Measurements from ENCODE around the gene C12orf42. TPM values are rescaled to one million over a fixed set of nuclear protein-coding genes. Genes with fewer than 3 reads are reported as not detected.

Gene C12orf42
- total RNA-seq, 1 experiment from 2014 or later: not detected

GRCh38 chr12:103493199-103493598, 2.6 kb downstream of the C12orf42 start:
- Histone ChIP-seq H4K20me1 (ENCODE audit: control insufficient read depth, insufficient read depth, insufficient read length) (no peaks in the 10 kb centered on the region), H3K4me2 (ENCODE audit: insufficient read depth, insufficient read length, low read length) (no peak overlapping the region), H3K79me1 (ENCODE audit: insufficient read depth, low read depth, low read length, poor library complexity, severe bottlenecking) (no peaks in the 10 kb centered on the region), H3K18ac (ENCODE audit: insufficient read length, low read depth, low read length) (no peak overlapping the region), H3K27ac (ENCODE audit: insufficient read length, low read depth, low read length) (no peak overlapping the region), H2AFZ (ENCODE audit: low read length) (no peak overlapping the region), H3K23ac (ENCODE audit: insufficient read length, low read depth, low read length) (no peak overlapping the region), H3K23me2 (ENCODE audit: insufficient read length, low read depth, low read length, poor library complexity, severe bottlenecking) (peaks cover 6% of the 10 kb centered on the region), H3K14ac (ENCODE audit: insufficient read depth, low read length) (no peak overlapping the region), H3K79me2 (ENCODE audit: insufficient read depth, low read length) (no peaks in the 10 kb centered on the region), H2BK12ac (ENCODE audit: insufficient read length, low read depth, low read length) (no peak overlapping the region), H4K8ac (replicated peaks; ENCODE audit: insufficient read length, low read depth, low read length) (no peak overlapping the region), H3K56ac (ENCODE audit: insufficient read length, low read depth, low read length) (no peak overlapping the region), H4K91ac (ENCODE audit: insufficient read length, low read depth, low read length) (no peak overlapping the region), H3K9me3 (ENCODE audit: control insufficient read depth, low read depth, low read length) (no peaks in the 10 kb centered on the region), H3K4me1 (ENCODE audit: insufficient read depth, low read length) (no peaks in the 10 kb centered on the region; the same call in 1 of the 2 replicates), H3K9ac (ENCODE audit: extremely low read depth, insufficient read length, low read length) (no peak overlapping the region), H3K27me3 (ENCODE audit: insufficient read depth, low read length) (no peaks in the 10 kb centered on the region), H4K5ac (ENCODE audit: insufficient read length, low read depth, low read length) (no peak overlapping the region), H2BK15ac (ENCODE audit: low read depth, low read length) (no peak overlapping the region), H3K4ac (ENCODE audit: low read depth, low read length) (no peak overlapping the region), H2BK5ac (ENCODE audit: insufficient read length, low read length) (no peak overlapping the region), H2BK120ac (ENCODE audit: low read depth, low read length, poor library complexity, severe bottlenecking) (no peak overlapping the region), H3T11ph (ENCODE audit: low read length) (no peak overlapping the region), H2AK5ac (ENCODE audit: insufficient read length, low read length) (no peak overlapping the region), H2BK20ac (ENCODE audit: low read depth, low read length, poor library complexity, severe bottlenecking) (no peak overlapping the region)
- no peak overlapping the region for H3K4me3 Mint-ChIP-seq
- no peak for TF ChIP-seq CTCF (conservative IDR thresholded peaks at IDR 0.05)
- H3K27me3 Mint-ChIP-seq (ENCODE audit: low read depth): peaks cover 45% of the 10 kb centered on the region
- no peak overlapping the region for H3K27ac Mint-ChIP-seq
- no CpG with 5 or more reads among the region's 4 CpGs for WGBS (ENCODE audit: extremely low coverage, insufficient read length, low lambda C conversion rate)
- DNase-seq: no peak
- H3K36me3 Mint-ChIP-seq (ENCODE audit: insufficient read depth in 1 of 3, low read depth in 3 of 3): peaks cover 0 to 3% (median 0%) of the 10 kb centered on the region in 3 experiments; a peak in 1 of 7 replicates
- H3K4me1 Mint-ChIP-seq: peaks cover 29 to 32% of the 10 kb centered on the region in 2 experiments
- peaks cover 4 to 5% of the 10 kb centered on the region in 2 experiments; a peak in 4 of 5 replicates for H3K9me3 Mint-ChIP-seq
